Activated naive CD4-positive, alpha-beta T cell treated with anti-CD3 and anti-CD28 coated beads, Interleukin-2, amount 50 U/mL, for 16 hours (primary cell): ENCODE data around the gene STRA6.

Source experiments
- DNase-seq: peaks from one replicate; pipeline ENCODE4 v3.0.0-alpha.2; 2020

Gene STRA6

GRCh38 chr15:74158855-74159650 lies 43.5 kb downstream of the STRA6 start:
- no peak for DNase-seq

- no peak for DNase-seq
Observed at GRCh38 chr15:74157868-74158827, 44.4 kb downstream of the STRA6 start.

DNA sequence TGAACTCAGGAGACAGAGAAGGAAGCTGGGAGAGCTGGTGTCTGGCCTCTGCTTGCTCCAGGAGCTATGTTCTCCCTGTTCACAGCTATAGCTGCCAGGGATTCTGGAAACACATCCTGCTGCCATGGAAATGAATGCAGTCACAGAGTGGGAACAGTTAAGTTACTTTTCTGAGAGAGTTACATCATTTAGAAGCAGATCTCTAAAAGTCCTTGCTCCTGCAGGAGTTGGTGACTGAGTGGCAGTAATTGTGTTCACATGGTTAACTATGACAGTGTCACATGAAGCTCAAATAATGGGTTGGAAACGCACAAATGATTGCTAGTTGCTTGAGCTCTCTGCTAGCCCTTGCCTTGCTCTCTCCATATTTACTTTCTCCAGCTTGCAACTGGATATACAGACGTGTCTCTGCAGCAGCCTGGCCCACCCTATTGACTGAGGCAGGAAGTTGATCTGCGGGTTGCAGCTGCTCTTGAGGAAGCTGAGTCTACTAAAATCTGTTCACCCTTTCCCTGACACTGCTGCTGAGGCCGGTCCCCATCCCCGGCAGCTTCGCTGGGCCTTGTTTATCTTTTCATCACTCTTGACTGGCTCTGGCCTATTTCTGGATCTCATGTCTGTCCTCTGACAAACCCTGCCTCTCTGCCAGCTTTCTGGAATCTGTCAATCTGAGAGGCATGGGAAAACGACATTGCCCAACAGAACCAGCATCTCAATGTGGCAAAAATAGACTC lies 45.7 kb downstream of the STRA6 start:
- DNase-seq, result no peak

DNA sequence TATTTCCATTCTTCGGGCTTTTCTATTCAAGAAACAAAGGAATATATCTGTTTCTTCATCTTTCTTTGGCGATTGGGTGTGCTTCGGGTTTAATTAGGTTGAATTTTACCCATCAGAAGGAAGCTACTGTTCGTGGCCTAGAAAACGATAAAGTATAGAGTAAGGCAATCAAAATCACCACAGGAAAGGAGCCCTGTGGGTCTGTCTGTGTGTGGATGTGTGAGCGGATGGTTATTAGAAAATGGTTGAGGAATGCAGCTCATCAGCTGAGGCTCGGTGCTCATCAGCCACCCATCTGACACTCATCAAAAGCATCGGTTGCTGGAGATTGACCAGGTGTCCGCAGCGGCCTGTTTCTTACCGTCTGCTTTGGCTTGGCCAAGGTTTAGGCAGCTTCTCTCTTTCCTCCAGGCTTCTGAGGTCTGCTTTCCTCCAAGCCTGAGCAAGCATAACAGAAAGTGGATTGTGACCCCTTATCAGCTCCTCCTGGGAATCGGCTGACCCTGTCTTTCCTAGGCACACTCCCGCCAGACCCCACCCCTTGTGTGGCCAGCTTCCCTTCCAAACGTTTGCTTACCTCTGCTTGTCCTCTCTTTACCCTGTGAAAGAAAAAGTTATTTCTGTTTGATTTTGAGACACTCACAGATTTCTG lies 46.7 kb downstream of the STRA6 start:
- DNase-seq, result no peak

DNA sequence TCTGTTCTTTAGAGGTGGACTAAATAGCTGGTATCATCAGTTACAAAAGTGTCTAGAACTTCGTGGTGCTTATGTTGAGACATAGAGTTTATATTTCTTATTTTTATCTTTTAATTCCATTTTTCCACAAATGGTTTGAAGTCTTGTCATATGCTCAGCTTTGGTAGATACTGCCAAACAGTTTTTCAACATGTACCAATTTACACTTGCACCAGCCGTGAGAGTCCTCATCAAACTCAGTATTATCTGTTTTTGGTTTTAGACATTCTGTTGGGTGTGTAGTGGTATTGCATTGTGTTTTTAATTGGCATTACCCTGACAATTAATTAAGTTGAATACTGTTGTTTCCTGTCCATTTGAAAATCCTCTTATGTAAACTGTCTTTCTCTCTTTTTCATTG lies 55.5 kb downstream of the STRA6 start:
- DNase-seq, result no peak

DNA sequence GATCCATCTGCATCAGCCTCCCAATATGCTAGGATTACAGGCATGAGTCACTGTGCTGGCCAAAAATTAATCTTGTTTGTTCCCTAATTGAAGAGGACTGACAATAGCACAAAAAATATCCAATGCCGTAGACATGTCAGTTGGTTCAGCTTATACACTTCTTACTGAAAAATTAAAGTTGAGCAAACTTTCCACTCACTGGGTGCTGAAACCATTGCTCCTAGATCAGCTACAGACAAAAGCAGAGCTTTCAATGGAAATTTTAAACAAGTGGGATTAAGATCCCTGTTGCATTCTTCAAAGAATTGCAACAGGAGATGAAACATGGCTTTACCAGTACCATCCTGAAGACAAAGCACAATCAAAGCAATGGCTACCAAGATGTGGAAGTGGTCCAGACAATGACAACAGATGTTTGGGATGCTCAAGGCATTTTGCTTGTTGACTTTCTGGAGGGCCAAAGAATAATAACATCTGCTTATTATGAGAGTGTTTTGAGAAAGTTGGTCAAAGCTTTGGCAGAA lies 56.2 kb downstream of the STRA6 start:
- DNase-seq, result no peak

DNA sequence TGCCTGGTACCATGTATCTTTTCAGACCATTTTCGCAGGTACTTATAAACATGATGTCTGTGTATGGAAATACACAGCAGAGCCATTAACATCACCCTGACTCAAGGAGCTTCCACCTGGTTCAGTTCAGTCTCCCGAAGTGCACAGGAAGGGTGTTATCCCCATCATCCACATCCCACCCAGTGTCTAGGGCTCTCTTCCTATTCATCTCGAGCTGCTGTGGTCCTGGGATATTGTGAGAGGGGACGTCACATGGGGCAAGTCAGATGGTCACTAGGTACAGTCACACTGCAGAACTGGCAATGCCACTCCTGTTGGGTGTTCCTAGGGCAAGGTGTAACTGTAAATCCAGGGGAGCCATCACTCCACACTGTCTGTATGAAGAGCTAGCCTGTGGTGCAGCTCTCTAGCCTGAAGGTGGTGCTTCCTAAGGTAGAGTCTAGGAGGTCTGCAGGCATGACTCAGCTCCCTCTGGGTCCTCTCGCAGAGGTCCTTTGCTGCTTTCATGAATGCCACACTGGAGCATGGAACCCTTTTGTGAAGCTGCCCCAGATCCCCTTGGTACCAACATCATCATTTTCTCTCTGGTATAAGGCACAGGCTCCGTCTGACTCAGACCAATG lies 58.3 kb downstream of the STRA6 start:
- no peak for DNase-seq

DNA sequence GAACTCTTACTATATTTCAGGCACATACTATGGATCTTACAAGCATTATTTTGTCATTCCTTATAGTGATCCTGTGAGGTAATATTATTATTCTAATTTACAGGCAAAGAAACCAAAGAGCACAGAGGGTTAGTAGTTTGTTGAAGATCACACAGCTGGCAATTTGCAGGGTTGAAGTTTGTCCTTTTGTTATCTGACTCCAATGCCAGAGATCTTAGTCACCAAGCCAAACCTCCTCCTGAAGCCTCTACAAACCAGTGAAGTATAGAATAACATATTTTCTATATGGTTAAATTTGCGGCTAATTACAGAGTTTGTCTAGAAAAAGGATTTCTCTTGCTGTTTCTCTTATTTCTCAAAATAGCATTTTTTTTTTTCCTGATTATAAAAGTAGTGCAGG lies 61.0 kb downstream of the STRA6 start:
- DNase-seq, result no peak

- DNase-seq, result no peak
Observed at GRCh38 chr15:74138642-74139041, 63.9 kb downstream of the STRA6 start.

DNA sequence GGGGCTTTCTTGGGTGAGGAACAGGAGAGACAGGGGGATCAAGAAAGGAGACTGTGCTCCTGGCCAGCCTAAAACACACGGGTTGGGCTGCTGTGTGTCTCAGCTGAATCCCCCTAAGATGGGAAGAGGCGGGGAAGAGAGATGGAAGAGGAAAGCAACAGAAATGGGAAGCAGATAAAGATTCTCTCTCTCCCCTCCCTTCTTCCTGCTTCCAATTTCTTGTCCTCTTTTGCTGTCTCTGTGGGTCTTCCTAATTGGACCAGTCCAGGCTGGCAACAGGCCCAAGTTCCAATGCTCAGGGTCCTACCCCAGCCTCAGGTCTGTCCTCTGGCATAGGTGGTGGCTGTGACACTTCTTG lies 65.1 kb downstream of the STRA6 start:
- no peak for DNase-seq

DNA sequence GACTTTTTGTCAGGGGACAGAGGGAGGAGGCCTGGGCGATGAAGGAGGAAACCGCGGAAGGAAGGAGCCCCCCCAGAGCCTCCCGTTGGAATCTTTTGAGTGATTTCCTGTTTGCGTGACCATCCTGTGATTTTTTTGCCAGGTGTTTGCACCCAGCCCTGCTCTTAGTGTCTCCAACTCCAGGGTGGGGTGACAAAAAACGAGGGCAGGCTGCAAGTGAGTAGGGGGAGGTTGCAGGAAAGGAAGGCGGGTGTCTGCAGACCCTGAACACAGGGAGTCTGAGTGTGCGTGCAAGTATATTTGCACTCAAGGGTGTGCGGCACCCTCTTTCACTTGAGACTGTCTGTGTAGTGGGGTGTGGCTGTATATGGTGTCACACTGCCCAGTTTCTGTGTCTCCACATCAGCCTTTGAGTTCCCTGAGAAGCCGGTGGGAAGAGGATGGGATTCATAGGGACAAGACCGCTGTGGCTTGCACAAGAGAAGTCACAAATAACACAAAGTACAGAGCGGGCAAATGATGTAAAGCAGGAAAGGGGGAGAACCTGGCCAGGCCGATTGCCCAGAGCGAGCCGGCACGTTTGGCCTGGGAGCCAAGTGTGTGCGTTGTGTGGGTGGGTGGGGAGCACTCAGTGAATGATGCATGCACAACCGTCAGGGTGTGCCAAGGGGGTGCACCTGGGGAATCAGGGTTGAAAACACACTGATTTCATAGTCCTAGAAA lies 65.6 kb downstream of the STRA6 start:
- DNase-seq, result no peak

- DNase-seq, result no peak
Observed at GRCh38 chr15:74136540-74136813, 66.1 kb downstream of the STRA6 start.

DNA sequence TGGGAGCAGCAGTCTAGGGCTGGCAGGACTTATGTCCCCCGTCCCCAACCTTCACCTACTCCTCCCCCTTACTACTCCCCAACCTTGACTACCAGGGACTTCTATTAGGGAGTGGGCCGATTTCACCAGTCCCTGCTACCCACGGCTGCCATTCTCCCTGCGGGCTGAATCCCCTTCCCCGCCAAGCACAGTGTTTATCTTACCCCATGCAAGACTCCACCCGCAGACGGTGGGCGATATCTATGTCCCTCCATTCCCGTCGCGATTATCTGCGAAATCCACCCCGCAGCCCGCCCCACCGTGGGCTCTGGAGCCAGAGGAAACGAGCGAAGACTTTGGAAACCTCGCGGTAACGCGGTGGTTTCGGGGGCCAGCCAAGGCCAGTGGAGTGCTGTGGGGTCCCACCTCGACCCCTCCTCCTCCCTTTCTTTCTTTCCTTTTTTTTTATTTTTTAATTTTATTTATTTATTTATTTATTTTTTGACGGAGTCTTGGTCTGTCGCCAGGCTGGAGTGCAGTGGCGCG lies 67.5 kb downstream of the STRA6 start:
- DNase-seq, result no peak

DNA sequence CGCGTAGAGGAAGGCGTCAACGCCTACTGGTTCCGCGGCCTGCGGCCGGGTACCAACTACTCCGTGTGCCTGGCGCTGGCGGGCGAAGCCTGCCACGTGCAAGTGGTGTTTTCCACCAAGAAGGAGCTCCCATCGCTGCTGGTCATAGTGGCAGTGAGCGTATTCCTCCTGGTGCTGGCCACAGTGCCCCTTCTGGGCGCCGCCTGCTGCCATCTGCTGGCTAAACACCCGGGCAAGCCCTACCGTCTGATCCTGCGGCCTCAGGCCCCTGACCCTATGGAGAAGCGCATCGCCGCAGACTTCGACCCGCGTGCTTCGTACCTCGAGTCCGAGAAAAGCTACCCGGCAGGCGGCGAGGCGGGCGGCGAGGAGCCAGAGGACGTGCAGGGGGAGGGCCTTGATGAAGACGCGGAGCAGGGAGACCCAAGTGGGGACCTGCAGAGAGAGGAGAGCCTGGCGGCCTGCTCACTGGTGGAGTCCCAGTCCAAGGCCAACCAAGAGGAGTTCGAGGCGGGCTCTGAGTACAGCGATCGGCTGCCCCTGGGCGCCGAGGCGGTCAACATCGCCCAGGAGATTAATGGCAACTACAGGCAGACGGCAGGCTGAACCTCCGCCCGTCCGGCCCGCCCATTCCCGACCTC lies 68.1 kb downstream of the STRA6 start:
- DNase-seq, result no peak

DNA sequence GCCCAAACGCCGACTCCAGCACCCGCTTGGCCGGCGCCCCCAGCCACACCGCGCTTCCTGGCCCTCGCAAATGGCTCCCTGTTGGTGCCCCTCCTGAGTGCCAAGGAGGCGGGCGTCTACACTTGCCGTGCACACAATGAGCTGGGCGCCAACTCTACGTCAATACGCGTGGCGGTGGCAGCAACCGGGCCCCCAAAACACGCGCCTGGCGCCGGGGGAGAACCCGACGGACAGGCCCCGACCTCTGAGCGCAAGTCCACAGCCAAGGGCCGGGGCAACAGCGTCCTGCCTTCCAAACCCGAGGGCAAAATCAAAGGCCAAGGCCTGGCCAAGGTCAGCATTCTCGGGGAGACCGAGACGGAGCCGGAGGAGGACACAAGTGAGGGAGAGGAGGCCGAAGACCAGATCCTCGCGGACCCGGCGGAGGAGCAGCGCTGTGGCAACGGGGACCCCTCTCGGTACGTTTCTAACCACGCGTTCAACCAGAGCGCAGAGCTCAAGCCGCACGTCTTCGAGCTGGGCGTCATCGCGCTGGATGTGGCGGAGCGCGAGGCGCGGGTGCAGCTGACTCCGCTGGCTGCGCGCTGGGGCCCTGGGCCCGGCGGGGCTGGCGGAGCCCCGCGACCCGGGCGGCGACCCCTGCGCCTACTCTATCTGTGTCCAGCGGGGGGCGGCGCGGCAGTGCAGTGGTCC lies 68.7 kb downstream of the STRA6 start:
- no peak for DNase-seq

DNA sequence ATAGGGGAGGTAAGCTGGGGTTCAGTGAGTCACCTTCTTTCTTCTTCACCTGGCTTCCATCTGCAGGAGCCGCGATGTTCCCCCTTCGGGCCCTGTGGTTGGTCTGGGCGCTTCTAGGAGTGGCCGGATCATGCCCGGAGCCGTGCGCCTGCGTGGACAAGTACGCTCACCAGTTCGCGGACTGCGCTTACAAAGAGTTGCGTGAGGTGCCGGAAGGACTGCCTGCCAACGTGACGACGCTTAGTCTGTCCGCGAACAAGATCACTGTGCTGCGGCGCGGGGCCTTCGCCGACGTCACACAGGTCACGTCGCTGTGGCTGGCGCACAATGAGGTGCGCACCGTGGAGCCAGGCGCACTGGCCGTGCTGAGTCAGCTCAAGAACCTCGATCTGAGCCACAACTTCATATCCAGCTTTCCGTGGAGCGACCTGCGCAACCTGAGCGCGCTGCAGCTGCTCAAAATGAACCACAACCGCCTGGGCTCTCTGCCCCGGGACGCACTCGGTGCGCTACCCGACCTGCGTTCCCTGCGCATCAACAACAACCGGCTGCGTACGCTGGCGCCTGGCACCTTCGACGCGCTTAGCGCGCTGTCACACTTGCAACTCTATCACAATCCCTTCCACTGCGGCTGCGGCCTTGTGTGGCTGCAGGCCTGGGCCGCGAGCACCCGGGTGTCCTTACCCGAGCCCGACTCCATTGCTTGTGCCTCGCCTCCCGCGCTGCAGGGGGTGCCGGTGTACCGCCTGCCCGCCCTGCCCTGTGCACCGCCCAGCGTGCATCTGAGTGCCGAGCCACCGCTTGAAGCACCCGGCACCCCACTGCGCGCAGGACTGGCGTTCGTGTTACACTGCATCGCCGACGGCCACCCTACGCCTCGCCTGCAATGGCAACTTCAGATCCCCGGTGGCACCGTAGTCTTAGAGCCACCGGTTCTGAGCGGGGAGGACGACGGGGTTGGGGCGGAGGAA lies 69.6 kb downstream of the STRA6 start:
- DNase-seq, result no peak

DNA sequence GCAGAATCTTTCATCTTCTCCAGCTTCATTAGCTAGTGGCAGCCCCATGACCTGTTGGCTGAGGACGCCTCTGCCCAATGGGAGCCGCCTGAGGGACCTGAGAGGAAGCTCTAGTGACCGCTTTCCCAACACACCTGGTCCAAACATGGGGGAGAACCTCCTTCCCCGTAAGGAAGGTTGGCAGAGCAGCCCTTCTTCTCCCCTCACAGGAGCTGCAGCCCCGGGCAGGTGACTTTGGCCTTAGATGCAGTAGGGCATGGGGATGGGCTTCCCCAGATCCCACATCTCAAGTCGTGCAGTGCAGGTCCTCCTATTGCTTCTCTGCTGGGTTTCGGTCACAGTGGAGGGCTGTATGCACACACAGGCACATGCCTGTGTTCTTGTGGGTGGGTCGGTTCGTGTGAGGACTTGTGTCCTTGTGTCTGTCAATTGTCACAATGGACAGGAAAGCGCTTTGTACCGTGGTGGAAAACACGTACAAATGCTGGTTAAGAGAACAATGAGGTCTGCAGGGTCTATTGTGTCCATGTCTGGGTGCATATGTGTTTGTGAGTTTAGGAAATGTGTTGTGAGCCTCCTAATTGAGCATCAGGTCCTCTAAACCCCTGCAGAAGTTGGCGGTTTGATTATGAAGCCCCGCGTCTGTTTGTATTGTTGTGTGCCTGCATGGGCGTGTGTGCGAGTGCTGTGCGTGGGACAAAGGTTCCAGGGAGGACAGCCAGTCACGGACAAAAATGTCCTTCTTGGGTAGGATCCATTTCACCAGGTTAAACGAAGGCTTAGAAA lies 70.8 kb downstream of the STRA6 start:
- DNase-seq, result no peak
